Spleen (tissue), 11 donors: ENCODE measurements around the gene MAP3K6. TPM values are rescaled to one million over a fixed set of nuclear protein-coding genes. Genes with fewer than 3 reads are reported as not detected.

Experiments used
- DNase-seq: peaks from one replicate; pipeline ENCODE4 v3.0.0-alpha.2; 2020
- H3K27ac ChIP-seq, 8 donors: fragments of 200-600 bp; sonication (generic) in 7 of 8; 1 replicate in 4 of 8; 2 replicates in 4 of 8; pipeline versions ENCODE4 v1.5.0 to v1.8.0; 2016 to 2021; ENCODE audit warnings: inconsistent platforms in 4 of 8, mild to moderate bottlenecking in 4 of 8, moderate library complexity in 1 of 8
- H3K27me3 ChIP-seq, 7 donors: fragments of 200-600 bp; sonication (generic) in 6 of 7; replicated peaks in 1 of 7; 1 replicate in 4 of 7; 2 replicates in 3 of 7; pipeline versions ENCODE4 v1.5.0 to v1.8.0; 2016 to 2021; ENCODE audit warnings: inconsistent platforms in 3 of 7, mild to moderate bottlenecking in 1 of 7
- H3K36me3 ChIP-seq, 6 donors: fragments of 200-600 bp; sonication (generic) in 5 of 6; 1 replicate in 4 of 6; 2 replicates in 2 of 6; pipeline versions ENCODE4 v1.5.0 to v1.8.0; 2016 to 2021; ENCODE audit warnings: inconsistent platforms in 2 of 6
- H3K4me1 ChIP-seq, 6 donors: fragments of 200-600 bp; sonication (generic) in 5 of 6; 1 replicate in 3 of 6; 2 replicates in 3 of 6; pipeline versions ENCODE4 v1.5.0 to v1.8.0; 2016 to 2021; ENCODE audit warnings: inconsistent platforms in 3 of 6
- H3K4me3 ChIP-seq, 8 donors: fragments of 200-600 bp; sonication (generic) in 7 of 8; 1 replicate in 4 of 8; 2 replicates in 4 of 8; pipeline versions ENCODE4 v1.5.0 to v1.8.0; 2016 to 2021; ENCODE audit warnings: inconsistent platforms in 4 of 8, mild to moderate bottlenecking in 4 of 8, moderate library complexity in 2 of 8
- H3K9me3 ChIP-seq, 8 donors: fragments of 200-600 bp; sonication (generic) in 7 of 8; 1 replicate in 4 of 8; 2 replicates in 4 of 8; pipeline versions ENCODE4 v1.5.0 to v1.8.0; 2016 to 2021; ENCODE audit warnings: inconsistent platforms in 4 of 8
- CTCF ChIP-seq, 11 experiments: fragments of 200-600 bp in 7 of 11; fragments of 450-650 bp in 4 of 11; sonication (generic) in 4 of 11; IDR thresholded peaks in 8 of 11; conservative IDR thresholded peaks in 3 of 11; 1 replicate in 7 of 11; 2 replicates in 4 of 11; pipeline versions ENCODE4 v1.4.0 to v1.8.0; 2016 to 2021; ENCODE audit warnings: antibody characterized with exemption in 11 of 11, inconsistent platforms in 4 of 11, mild to moderate bottlenecking in 1 of 11
- POLR2A ChIP-seq, 3 donors: fragments of 450-650 bp; IDR thresholded peaks; one replicate each; pipeline ENCODE4 v1.5.1; 2017; ENCODE audit warnings: antibody characterized with exemption in 3 of 3, mild to moderate bottlenecking in 1 of 3
- POLR2AphosphoS5 ChIP-seq, 3 donors: sonication (generic); formaldehyde crosslinking; IDR thresholded peaks; one replicate each; pipeline ENCODE4 v1.5.1; 2017; ENCODE audit warnings: antibody characterized with exemption in 3 of 3
- WGBS, 5 donors: extraction: QIAGEN DNeasy Blood & Tissue Kit in 3 of 5; methylation state at CpG; one replicate each; pipeline versions ENCODE4 v1.1.5 to v1.1.7; 2013 to 2018; 5-methylcytosine and 5-hydroxymethylcytosine counted together
- intact Hi-C: fragments of 100-400 bp; cut with DNase I; formaldehyde crosslinking; loops from one replicate; pipeline ENCODE4 v1.15.0; 2023; ENCODE audit warnings: low total_unique reads
- polyA plus RNA-seq, 3 donors: library from polyadenylated mRNA; stranded (reverse); fragments of 200-250 nt; gene quantifications; one replicate each; pipeline ENCODE4 v1.2.1, GENCODE V29; 2013
- total RNA-seq, 7 donors: library from RNA; depleted of rRNA in 3 of 7; stranded (reverse); fragments of >200 nt in 3 of 7; fragmentation: NEBNext Ultra II Directional in 4 of 7; extraction: Animal tissue kit (Norgen Biotek cat#: 25700) in 4 of 7; gene quantifications; one replicate each; pipeline versions ENCODE4 v1.1.0 to v1.2.1, GENCODE V29; 2016 to 2021
- donor health status: healthy with polysubstance abuse.
- donor health status: DM: no; HTN: no; CAD: no; lungs with moderate emphysema.
- donor health status: DM: no; HTN: no; CAD: no.
- donor health status: Bipolar disorder and iron deficiency.
- donor health status: healthy.
- donor health status: DM: no; HTN: no; CAD: no.
- donor health status: DM: yes; HTN: yes; CAD: no.

Gene MAP3K6
- total and polyA plus RNA-seq, 10 donors, result 20.3 to 55.0 (median 31.0) TPM

- peaks cover 0 to 4% (median 0%) of the 10 kb centered on the region in 7 donors for H3K27me3 ChIP-seq
- H3K27ac ChIP-seq, result no peak overlapping the region
- DNase-seq, result no peak
- peaks cover 0 to 99% (median 26%) of the 10 kb centered on the region in 6 donors for H3K36me3 ChIP-seq
- WGBS, 5 donors, result 91 to 96% (median 94%) methylated on average over 5 of the region's 5 CpGs
- no peak overlapping the region for H3K4me3 ChIP-seq
- TF ChIP-seq POLR2AphosphoS5 (IDR thresholded peaks at IDR 0.05), result no peak
- TF ChIP-seq POLR2A (IDR thresholded peaks at IDR 0.05), result no peak
- intact Hi-C loops, result loop anchor here (5.0 kb wide), 1 partner anchor 33 kb away; the partner anchor contains the start of gene GPR3
- no peaks in the 10 kb centered on the region for H3K9me3 ChIP-seq
- H3K4me1 ChIP-seq, result peaks cover 21 to 60% (median 37%) of the 10 kb centered on the region in 6 donors
Observed at GRCh38 chr1:27358928-27359313, 7.8 kb downstream of the MAP3K6 start.

DNA sequence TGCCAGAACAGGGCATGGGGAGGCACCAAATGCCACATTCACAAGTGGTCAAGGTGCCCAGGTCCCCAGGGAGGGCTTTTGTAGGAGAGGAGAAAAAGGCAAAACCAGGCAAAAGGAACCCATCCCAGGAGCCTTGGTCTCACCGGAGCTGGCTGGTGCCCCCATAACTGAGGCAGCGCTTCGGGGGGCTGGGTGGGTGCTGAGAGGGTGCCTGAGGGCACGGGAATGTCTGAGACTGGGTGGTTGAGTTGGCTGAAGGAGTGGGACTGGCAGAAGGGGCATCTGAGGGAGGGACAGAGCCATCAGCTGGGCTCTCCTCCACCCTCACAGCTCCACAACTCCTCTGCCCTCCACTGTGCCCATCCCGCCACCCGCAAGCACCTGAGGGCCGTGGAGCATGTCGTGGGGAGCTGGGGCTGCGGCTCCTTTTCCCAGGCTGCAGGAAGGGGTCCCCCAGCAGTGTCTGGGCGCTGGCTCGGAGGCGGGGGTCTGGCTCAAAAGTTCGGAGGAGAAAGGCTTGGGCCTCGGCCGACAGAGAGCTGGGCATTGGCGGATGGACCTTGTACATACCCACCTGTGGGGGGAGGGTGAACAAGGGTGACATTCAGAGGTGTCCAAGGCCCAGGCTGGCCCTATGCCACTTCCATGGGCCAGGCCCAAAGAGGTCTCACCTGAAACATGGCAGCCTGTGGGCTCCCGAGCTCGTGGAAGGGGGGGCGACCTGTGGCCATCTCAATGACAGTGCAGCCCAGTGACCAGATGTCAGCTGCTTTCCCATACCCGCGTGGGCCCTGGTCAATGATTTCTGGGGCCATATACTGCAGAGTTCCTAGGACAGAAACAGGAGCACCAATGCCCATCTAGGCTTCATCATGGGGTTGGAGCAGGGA is 8.5 kb downstream of the MAP3K6 start:
- no peaks in the 10 kb centered on the region for H3K9me3 ChIP-seq
- intact Hi-C loops, result loop anchor here (5.0 kb wide), 1 partner anchor 34 kb away; the partner anchor contains the start of gene GPR3

GRCh38 chr1:27357281-27358037 is 9.3 kb downstream of the MAP3K6 start:
- Histone ChIP-seq H3K9me3 (no peaks in the 10 kb centered on the region), H3K4me1 (peaks cover 21 to 58% (median 37%) of the 10 kb centered on the region in 6 donors), H3K36me3 (peaks cover 0 to 99% (median 31%) of the 10 kb centered on the region in 6 donors), H3K4me3 (peak overlapping the region; percentile 29 to 66 (median 34)), H3K27ac (peak overlapping the region; percentile 15 to 72 (median 51)), H3K27me3 (peaks cover 0 to 4% (median 0%) of the 10 kb centered on the region in 7 donors)
- 14 to 33% (median 27%) methylated on average over 11 to 40 of the region's 40 CpGs for WGBS, 5 donors
- peak; percentile 94 to 100 (median 99) for TF ChIP-seq CTCF (IDR thresholded peaks at IDR 0.05 in 8 of 11, conservative IDR thresholded peaks at IDR 0.05 in 3 of 11)
- TF ChIP-seq POLR2A (IDR thresholded peaks at IDR 0.05), result no peak
- TF ChIP-seq POLR2AphosphoS5 (IDR thresholded peaks at IDR 0.05), result peak; percentile 55 to 78 (median 67)
- intact Hi-C loops, result loop anchor here (5.0 kb wide), 1 partner anchor 35 kb away; the partner anchor contains the start of gene GPR3
- DNase-seq, result peak; percentile 96

More for the DNA sequence above, 8.5 kb downstream of the MAP3K6 start:
- Histone ChIP-seq H3K4me3 (no peak overlapping the region), H3K4me1 (peaks cover 21 to 58% (median 37%) of the 10 kb centered on the region in 6 donors), H3K27ac (no peak overlapping the region), H3K27me3 (peaks cover 0 to 4% (median 0%) of the 10 kb centered on the region in 7 donors), H3K36me3 (peaks cover 0 to 99% (median 29%) of the 10 kb centered on the region in 6 donors)
- WGBS, 5 donors, result 93 to 96% (median 95%) methylated on average over 21 of the region's 21 CpGs
- DNase-seq, result no peak
- TF ChIP-seq POLR2A (IDR thresholded peaks at IDR 0.05) (no peak), POLR2AphosphoS5 (IDR thresholded peaks at IDR 0.05) (no peak), CTCF (IDR thresholded peaks at IDR 0.05 in 8 of 11, conservative IDR thresholded peaks at IDR 0.05 in 3 of 11) (no peak)

DNA sequence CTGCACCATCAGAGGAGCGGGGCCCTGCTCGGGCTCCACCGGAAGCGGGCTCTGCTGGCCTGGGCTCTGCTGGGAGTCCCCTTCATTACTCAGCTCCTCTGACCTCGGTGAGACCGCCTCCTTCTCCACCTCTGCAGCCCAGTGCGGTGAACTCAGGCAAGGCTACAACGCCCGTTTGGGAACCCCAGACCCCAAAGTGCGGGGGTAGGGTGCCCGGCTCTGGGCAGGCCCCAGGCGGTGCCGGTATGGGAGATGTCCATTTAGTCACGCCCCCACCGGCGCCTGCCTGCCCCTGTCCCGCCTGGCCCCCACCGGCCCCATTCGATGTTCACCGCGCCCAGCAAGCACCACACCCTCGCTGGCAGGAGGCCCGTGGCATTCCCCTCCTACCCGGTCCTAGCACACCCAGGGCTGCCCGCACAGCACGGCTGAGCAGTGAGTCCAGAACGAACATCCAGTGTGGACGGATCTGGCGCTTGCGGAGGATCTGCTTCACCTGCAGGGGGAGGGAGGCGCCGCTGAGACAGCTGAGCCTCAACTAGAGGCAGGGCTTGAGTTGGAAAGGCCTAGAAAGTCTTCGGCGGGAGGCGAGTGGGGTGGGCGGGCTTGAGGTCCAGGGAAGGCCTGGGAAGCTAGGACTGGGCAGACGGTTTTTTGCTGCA is 10.0 kb downstream of the MAP3K6 start:
- peaks cover 0 to 4% (median 0%) of the 10 kb centered on the region in 7 donors for H3K27me3 ChIP-seq
- peak overlapping the region in 7 of 8 donors; percentile 15 to 72 (median 60) for H3K27ac ChIP-seq
- H3K4me3 ChIP-seq, result peak overlapping the region; percentile 29 to 66 (median 34)
- H3K4me1 ChIP-seq, result peaks cover 21 to 58% (median 37%) of the 10 kb centered on the region in 6 donors
- TF ChIP-seq POLR2AphosphoS5 (IDR thresholded peaks at IDR 0.05) (peak in 1 of 3 donors; percentile 7), POLR2A (IDR thresholded peaks at IDR 0.05) (no peak), CTCF (IDR thresholded peaks at IDR 0.05 in 8 of 11, conservative IDR thresholded peaks at IDR 0.05 in 3 of 11) (no peak)
- 68 to 83% (median 80%) methylated on average over 30 to 37 of the region's 37 CpGs for WGBS, 5 donors
- intact Hi-C loops, result loop anchor here (5.0 kb wide), 1 partner anchor 36 kb away; the partner anchor contains the start of gene GPR3
- H3K9me3 ChIP-seq, result no peaks in the 10 kb centered on the region
- peaks cover 0 to 99% (median 31%) of the 10 kb centered on the region in 6 donors for H3K36me3 ChIP-seq
- DNase-seq, result peak; percentile 83
